Measurements from ENCODE around the gene MEIS2.

- TF ChIP-seq EP300 (IDR thresholded peaks at IDR 0.05; ENCODE audit: borderline replicate concordance), result no peak
- no peak for TF ChIP-seq FOXM1 (IDR thresholded peaks at IDR 0.05; ENCODE audit: borderline replicate concordance, low read depth)
- no peak for TF ChIP-seq USF1 (IDR thresholded peaks at IDR 0.05)
- no peak for TF ChIP-seq TAF1 (IDR thresholded peaks at IDR 0.05; ENCODE audit: low read depth)
- no peak for TF ChIP-seq EGR1 (IDR thresholded peaks at IDR 0.05)
- no peak for TF ChIP-seq RAD21 (IDR thresholded peaks at IDR 0.05; ENCODE audit: low read depth)
- TF ChIP-seq MAX (IDR thresholded peaks at IDR 0.05), result no peak
- no peak for TF ChIP-seq REST (IDR thresholded peaks at IDR 0.05; ENCODE audit: low read depth)
- no peak for TF ChIP-seq NFIC (IDR thresholded peaks at IDR 0.05)
- no peak for TF ChIP-seq CREB1 (IDR thresholded peaks at IDR 0.05; ENCODE audit: low read depth)
- TF ChIP-seq ZBTB7A (IDR thresholded peaks at IDR 0.05; ENCODE audit: low read depth), result no peak
- TF ChIP-seq YY1 (IDR thresholded peaks at IDR 0.05; ENCODE audit: low read depth), result no peak
- no peak for TF ChIP-seq CEBPB (IDR thresholded peaks at IDR 0.05)
Observed at GRCh38 chr15:36901012-36901411, 199.3 kb downstream of the MEIS2 start.

All from Ishikawa (cell line).